ENCODE results near the gene C19orf81. TPM values are rescaled to one million over a fixed set of nuclear protein-coding genes. Genes with fewer than 3 reads are reported as not detected.

Gene C19orf81
- total and polyA plus RNA-seq, 2 of the 8 experiments (the other 6 are each of a cell fraction or from before 2014, with no cell fraction given): 11.7 to 13.0 TPM

GRCh38 chr19:50708179-50708879 lies 59.1 kb downstream of the C19orf81 start:
- Histone ChIP-seq H2AFZ (ENCODE audit: low read length) (no peak overlapping the region), H3K27me3 (replicated peaks in 1 of 4; ENCODE audit: control insufficient read depth in 3 of 4, extremely low read depth in 1 of 4, insufficient read depth in 3 of 4, low read length in 3 of 4) (peaks cover 0 to 4% (median 2%) of the 10 kb centered on the region in 4 experiments; a peak in 3 of 7 replicates), H3K56ac (replicated peaks; ENCODE audit: insufficient read length, low read depth, low read length) (no peak overlapping the region), H3K79me2 (ENCODE audit: control insufficient read depth in 1 of 2, insufficient read depth in 2 of 2, low read length in 2 of 2) (no peaks in the 10 kb centered on the region), H4K5ac (ENCODE audit: insufficient read length, low read depth, low read length) (no peak overlapping the region), H4K8ac (ENCODE audit: extremely low read depth, insufficient read depth, low read length) (no peak overlapping the region), H3K4me3 (ENCODE audit: extremely low read depth in 1 of 4, insufficient read depth in 2 of 4, low read depth in 3 of 4, low read length in 4 of 4) (no peak overlapping the region), H3K18ac (ENCODE audit: extremely low read depth, low read length) (no peak overlapping the region), H3K79me1 (ENCODE audit: low read depth, low read length) (no peaks in the 10 kb centered on the region; the same call in 1 of the 2 replicates), H4K91ac (replicated peaks; ENCODE audit: insufficient read length, low read length) (no peak overlapping the region), H3K23me2 (ENCODE audit: low read depth, low read length) (no peaks in the 10 kb centered on the region; the same call in 1 of the 2 replicates), H2BK120ac (replicated peaks; ENCODE audit: low read depth, low read length) (no peak overlapping the region), H3K27ac (ENCODE audit: low read depth, low read length) (no peak overlapping the region), H4K20me1 (replicated peaks in 1 of 2; ENCODE audit: control insufficient read depth in 1 of 2, insufficient read depth in 2 of 2, low read length in 2 of 2) (peaks cover 0 to 3% of the 10 kb centered on the region in 2 experiments), H2BK12ac (ENCODE audit: low read depth, low read length) (no peak overlapping the region), H2AK5ac (ENCODE audit: low read depth, low read length) (no peak overlapping the region), H3K4me2 (ENCODE audit: insufficient read depth in 1 of 2, low read depth in 2 of 2, low read length in 2 of 2) (no peak overlapping the region), H2BK5ac (ENCODE audit: low read depth, low read length) (no peak overlapping the region), H3K23ac (ENCODE audit: insufficient read length) (no peak overlapping the region), H2BK15ac (ENCODE audit: low read length) (no peak overlapping the region), H3K9ac (replicated peaks in 1 of 4; ENCODE audit: extremely low read depth in 1 of 4, low read depth in 3 of 4, low read length in 3 of 4) (no peak overlapping the region), H2BK20ac (ENCODE audit: low read length) (no peak overlapping the region), H3K14ac (ENCODE audit: insufficient read length) (no peak overlapping the region), H3K4ac (replicated peaks; ENCODE audit: insufficient read length, low read depth, low read length) (no peak overlapping the region), H3K4me1 (replicated peaks in 1 of 4; ENCODE audit: control insufficient read depth in 3 of 4, insufficient read depth in 4 of 4, low read length in 3 of 4) (peaks cover 0 to 2% (median 0%) of the 10 kb centered on the region in 4 experiments; a peak in 4 of 7 replicates), H3K36me3 (ENCODE audit: control insufficient read depth in 2 of 4, insufficient read depth in 4 of 4, low read length in 3 of 4) (no peaks in the 10 kb centered on the region; a peak in 1 of 8 replicates), H3K9me3 (ENCODE audit: insufficient read depth in 2 of 2, low read depth in 1 of 2, low read length in 1 of 2) (no peaks in the 10 kb centered on the region)
- DNase-seq (ENCODE audit: low read depth in 1 of 2, low spot score in 2 of 2): no peak
- POLR2A ChIA-PET (ENCODE audit: partially characterized antibody): interaction anchor here (0.6 to 1.1 kb wide), 2 partner anchors 71 to 92 kb away, joined by 3 read pairs; no protein-coding TSS in a partner anchor
- peak; percentile 19 for FAIRE-seq
- CTCF ChIA-PET (ENCODE audit: partially characterized antibody): interaction anchor here (0.7 to 7.0 kb wide), 6 partner anchors 8 to 171 kb away, joined by 3 to 170 read pairs (median 3); partner anchors contain the start of genes CLEC11A and SHANK1
- 90% methylated on average over 10 of the region's 12 CpGs; no CpG with 5 or more reads in 1 of the 2 experiments for WGBS, 2 experiments (ENCODE audit: extremely low coverage in 1 of 2, insufficient coverage in 1 of 2, insufficient read length in 1 of 2, insufficient replicate concordance in 2 of 2, low coverage in 1 of 2, low lambda C conversion rate in 2 of 2, missing lambda C conversion rate in 1 of 2)
- TF ChIP-seq CEBPB (IDR thresholded peaks at IDR 0.05; ENCODE audit: low read depth, low read length) (no peak), GABPA (IDR thresholded peaks at IDR 0.05; ENCODE audit: borderline replicate concordance, insufficient read depth, low read length) (no peak), SP2 (IDR thresholded peaks at IDR 0.05; ENCODE audit: low read length) (no peak), TCF12 (IDR thresholded peaks at IDR 0.05; ENCODE audit: low read depth, low read length) (no peak), JUN (IDR thresholded peaks at IDR 0.05; ENCODE audit: low read depth, low read length) (no peak), RAD21 (IDR thresholded peaks at IDR 0.05 in 1 of 2, conservative IDR thresholded peaks at IDR 0.05 in 1 of 2; ENCODE audit: low read depth in 2 of 2, low read length in 2 of 2) (peak; percentile 21 to 42; a peak in 3 of 4 replicates), CREB1 (IDR thresholded peaks at IDR 0.05) (no peak), YY1 (IDR thresholded peaks at IDR 0.05; ENCODE audit: low read depth, low read length) (no peak), CTCF (IDR thresholded peaks at IDR 0.05; ENCODE audit: control extremely low read depth in 1 of 3, insufficient read depth in 1 of 3, low read depth in 1 of 3, low read length in 3 of 3) (peak in 2 of 3 experiments; percentile 14 to 37; a peak in 2 of 4 replicates), SP4 (IDR thresholded peaks at IDR 0.05; ENCODE audit: low read length) (no peak)
